ENCODE measurements around the gene FGF21. TPM values are rescaled to one million over a fixed set of nuclear protein-coding genes. Genes with fewer than 3 reads are reported as not detected.

The FGF21 gene
- polyA plus RNA-seq, 5 donors, result not detected

DNA sequence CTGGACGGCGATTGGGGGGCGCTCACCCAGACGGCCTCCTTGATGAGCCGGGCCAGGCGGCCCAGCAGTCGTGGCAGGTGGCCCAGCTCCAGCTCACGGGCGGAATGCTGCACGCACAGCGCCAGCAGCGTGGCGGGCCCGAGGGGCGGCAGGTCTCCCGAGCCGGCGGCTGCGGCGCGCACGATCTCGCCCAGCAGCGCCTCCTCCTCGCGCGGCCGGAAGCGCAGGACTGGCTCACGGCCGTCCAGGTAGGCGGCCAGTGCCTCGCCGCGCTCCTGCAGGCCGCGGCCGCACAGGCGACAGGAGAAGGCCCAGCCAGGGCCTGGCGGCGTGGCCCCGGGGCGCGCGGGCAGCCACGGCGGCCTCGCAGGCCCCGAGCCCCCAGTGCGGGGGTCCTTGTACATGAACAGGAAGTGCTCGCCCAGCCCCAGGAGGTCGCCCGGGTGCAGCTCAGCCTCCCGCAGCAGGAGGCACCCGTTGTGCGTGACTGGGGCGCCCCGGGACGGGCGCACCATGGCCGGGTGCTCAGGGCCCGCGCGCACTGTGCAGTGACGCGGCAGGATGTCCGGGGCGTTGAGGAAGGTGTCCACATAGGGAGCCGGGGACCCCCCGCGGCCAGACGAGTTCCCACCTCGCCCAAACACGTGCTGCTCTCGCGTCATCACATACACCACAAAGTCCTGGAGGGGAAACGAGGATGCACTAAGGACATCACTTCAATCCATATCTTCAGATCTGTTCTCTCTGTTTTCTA is 26.2 kb upstream of the FGF21 start:
- no peak for DNase-seq

DNA sequence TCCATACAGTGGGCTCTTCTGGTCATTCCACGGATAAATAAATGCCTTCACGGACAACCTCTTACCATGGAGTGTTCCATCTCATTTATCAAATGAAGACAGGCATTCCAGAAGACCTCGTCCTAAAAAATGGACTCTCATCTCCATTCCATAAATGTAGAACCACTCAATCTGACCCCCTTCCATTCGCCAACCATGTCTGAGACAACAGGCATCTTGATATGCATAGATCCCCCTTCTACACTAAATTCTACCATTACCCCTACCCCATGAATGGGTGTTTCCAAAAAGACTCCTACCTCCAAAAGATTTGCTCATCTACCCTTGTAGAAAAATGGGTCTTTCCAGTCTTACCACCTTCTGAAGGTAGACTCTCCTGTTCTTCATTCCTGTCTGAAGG is 23.9 kb upstream of the FGF21 start:
- DNase-seq, result no peak

DNA sequence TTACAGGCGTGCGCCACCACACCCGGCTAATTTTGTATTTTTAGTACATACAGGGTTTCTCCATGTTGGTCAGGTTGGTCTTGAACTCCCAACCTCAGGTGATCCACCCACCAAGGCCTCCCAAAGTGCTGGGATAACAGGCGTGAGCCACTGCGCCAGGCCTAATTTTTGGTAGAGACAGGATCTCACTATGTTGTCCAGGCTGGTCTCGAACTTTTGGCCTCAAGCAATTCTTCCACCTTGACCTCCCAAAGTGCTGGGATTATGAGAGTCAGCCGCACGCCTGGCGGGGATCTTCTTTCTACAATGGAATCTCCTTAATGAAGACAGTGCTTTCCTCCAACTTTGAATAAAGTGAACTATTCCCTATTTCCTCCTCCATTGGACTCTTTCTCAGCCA is 20.7 kb upstream of the FGF21 start:
- no peak for DNase-seq

DNA sequence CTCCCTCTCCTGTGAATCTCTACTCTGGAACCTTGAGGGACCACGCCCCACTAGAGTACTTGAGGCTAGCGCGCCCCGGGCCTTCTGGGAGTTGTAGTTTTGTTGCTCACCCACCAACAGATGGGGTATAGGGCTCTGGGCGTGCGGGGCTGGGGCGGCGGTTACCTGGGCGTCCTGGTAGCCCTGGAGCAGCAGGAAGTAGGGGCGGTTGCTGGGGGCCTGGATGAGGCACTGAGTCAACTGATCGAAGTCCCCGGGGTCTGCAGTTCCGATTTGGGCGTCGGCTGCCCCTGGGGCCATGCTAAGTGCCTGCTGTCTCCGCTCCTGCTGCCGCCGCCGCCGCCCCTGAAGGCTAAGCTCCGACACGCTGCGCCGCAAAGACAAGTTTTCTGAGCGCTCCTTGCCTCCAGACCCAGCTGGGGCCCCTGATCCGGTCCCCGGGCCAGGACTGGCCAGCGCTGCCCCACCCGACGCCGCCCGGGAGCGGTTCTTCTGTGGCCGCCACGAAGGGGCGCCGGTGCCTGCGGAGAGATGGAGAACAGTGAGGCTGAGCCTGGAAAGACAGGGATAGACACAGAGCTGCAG is 20.2 kb upstream of the FGF21 start:
- no peak for DNase-seq

DNA sequence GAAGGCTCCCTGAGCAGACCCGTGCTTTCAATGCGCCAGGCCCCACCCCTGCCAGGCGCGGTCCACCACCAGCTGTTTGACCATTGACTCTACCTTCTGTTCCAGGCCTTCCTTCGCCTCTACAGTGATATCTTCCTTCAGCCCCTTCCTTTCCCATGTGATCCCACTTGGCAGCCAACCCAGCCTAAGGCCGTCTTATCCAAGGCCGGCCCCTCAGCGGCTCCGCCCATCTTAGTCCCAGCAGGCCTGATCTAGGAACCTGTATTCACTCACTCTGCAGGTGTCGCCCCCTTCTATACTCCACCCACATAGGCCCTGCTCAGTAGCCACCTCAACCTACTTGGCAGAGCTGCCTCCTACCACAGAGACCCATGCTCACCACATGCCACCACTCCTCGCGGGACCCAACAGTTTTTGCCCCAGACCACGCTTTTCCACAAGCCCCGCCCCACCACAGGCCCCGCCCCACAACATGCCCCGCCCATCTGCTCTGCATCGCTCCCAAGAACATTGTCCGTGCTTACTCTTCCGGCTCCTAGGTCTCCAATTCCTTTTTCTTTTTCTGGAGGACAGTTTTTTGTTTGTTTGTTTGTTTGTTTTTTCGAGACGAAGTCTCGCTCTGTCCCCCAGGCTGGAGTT is 17.8 kb upstream of the FGF21 start:
- DNase-seq, result no peak

DNA sequence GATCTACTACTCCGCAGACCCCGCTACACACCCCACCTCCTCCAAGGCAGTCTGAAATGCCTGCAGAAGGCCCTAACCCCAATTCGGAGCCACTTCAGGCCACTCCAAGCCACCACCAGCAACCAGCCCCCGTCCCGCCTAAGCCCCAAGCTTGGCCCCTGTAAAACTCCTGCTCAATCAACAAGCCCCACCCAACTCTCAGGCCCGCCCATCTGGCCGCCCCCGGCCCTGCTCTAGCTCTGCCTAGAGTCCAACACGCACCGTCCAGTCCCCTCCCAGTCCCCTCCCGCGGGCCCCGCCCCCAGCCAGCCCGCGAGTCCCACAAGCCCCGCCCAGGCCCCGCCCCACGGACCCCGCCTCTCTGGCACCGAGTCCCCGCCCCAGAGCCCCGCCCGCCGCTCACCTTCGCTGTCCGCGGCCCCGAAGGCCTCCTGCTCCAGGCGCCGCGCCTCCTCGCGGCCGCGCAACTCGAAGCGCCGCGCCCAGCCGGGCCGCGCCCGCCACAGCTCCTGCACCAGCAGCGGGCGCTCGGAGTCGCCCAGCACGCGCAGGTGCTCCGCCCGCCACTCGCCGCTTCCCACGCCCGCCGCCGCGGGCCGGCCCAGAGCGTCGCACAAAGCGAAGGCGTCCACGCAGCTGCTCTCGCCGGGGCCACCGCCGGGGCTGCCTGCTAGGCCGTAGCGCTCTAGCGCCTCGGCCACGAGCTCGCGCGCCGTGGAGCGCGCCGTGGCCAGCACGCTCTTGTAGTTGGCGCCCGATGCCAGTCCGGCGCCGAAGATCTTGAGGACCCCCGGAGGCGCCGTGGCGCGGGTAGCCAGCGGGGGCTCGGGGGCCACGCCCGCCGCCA is 16.5 kb upstream of the FGF21 start:
- peak; percentile 83 to 84 for DNase-seq

DNA sequence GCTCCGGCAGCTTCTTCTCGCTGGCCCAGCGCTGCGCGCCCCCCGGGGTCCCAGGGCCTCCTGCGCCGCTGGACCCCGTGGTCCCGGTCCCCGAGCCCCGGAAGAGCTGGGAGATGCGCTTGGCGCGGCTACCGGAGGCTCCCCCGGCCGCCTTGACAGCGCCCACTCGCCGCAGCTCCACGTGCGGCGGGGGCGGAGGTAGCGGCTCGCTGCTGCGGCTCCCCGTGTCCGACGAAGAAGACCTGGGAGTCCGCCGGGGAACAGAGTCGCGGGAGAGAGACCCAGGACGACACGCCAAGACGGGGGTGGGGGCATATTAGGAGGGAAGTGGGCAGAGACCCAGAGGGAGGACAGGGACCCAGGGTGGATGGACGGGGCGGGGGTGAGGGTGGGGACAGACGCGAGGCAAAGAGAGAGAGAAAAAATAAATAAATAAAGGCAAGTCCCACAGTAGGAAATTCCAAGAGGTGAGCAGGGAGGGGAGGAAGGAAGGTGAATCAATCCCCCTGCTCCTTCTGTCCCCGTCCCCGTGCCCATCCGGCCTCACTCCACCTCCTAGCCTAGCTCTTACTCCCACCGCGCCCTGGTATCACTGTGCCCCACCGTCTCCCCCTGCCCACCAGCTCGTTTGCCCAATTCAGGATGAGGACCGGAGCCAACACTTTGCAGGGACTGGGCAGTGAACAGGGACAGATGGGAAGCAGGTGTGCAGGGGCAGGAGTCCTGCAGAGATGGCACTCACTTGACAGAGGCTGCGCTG is 15.7 kb upstream of the FGF21 start:
- DNase-seq, result no peak

DNA sequence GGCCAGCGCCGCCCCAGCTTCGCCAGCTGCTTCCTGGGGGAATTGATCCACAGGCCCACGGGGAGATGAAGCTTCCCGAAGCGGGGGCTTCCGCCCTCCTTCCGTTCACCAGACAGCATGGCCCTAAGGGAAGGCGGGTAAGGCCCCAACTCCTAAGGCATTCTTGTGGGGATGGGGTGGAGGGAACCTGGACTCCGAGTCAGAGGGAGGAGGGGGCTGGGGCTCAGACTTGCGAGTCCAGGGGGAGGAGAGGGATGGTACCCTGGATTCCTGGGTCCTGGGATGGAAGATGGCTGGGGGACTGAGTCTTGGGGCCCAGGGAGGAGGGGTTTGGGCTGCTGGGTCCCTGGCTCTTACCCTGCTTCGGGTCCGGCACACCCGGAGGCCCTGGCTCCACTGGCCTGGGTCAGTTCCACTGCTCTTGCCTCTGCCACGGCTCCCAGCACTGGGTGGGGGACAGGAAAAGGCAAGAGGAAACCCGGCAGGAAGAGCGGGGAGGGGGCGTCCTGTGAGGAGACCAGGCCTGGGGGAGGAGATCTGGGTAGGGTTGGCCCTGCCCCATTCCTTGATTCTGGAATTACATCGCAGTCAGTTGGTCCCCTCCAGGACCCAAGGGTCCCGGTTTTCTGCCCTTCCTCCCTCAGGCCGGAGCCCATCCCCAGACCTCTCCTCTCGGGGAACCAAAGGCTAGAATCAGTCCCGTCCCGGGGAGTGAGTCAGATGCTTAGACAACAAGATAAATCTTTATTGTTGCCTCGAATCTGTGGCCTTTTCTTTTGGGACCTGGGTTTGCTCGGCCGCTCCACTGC is 15.0 kb upstream of the FGF21 start, which contains the start of gene RASIP1:
Gene RASIP1 (minus strand): TSS at position 447 of the 809 bp plus-strand sequence. CDS start 328 bp downstream, at position 119.
- no peak for DNase-seq

DNA sequence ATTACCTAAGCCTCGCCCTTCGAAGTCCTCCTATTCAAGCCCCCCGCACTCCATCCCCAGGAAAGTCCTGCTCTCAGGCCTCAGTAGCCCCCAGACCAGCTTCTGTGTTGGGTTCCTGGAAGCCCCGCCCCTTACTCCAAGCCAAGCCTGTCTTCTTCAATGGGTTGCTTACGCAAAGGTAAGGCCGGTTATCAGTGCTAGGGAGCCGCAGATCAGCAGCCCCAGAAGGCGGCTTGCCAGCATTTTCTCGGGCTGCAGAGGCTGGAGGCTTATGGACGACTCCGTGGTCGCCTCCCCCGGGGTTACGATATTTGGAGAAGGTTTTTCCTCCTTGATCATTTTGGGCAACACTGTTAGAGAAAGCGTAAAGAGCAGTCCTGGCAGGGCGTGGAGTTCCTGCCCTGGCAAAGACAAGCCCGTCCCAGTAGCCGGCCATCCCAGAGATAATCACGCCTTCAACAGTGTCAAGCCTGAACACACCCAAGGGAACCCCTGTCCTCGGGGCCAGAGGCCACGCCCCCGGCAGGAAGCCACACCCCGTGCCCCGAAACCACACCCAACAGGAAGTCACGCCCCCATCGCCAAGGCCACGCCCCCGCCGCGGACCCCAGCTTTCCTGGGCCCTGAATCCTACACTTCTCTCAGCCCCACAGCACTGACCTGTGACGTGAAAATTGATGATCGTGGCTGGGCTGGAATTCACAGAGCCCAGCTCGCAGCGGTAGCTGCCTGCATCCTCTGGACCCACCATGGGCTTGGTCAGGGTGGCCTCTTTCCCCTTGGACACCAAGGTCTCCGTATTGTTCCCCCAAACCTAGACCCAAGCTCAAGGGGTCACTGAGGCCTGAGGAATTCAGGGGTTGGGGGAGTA is 14.0 kb upstream of the FGF21 start:
- DNase-seq, result no peak

DNA sequence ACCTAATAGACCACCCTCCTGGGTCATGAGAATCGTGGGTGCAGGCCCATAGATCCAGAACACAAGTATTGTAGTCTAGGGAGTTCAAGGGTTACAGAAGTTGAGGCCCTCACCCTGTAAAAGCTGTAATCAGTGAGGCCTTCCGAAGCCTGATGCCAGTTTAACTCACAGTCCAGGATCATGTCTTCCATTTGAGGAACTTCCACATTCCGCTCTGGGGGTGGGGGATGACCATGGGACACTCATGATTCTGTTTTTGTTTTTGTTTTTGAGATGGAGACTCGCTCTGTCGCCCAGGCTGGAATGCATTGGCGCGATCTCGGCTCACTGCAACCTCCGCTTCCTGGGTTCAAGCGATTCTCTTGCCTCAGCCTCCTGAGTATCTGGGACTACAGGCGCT is 13.2 kb upstream of the FGF21 start:
- no peak for DNase-seq

DNA sequence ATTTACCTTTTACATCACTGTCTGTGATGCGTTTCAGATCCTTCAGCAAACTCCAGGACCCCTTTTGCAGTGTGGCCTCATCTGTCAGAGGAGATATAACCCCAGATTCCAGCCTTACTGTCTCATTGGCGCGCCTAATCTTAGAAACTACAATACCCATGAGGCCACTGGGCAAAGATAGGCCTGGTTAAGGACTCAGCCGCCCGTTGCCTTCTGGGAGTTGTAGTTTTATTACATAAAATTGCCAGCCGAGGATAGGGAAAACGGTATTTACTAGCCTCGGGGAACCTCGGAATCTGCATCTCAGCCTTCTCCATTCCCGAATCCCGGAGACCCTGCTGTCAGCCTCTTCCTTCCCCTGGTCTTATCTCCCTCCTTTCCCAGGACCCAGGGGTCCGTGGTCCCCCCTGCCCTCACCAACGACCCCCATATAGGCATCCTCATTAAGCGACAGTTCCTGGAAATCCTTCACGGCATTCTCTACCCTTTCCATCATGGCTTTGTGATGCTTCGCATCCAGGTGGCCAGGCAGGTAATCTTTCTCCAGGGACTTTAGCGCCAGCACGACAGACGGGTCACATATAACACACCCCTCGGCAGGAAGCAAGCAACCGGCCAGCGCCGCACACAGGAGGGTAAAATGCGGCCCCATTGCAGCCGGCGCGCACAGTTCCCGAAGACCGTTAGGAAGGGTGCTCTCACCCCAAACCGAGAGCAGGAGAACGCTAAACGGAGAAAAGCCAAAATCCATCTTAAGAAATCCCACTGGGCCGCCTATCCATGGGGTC is 9.9 kb upstream of the FGF21 start:
- no peak for DNase-seq

DNA sequence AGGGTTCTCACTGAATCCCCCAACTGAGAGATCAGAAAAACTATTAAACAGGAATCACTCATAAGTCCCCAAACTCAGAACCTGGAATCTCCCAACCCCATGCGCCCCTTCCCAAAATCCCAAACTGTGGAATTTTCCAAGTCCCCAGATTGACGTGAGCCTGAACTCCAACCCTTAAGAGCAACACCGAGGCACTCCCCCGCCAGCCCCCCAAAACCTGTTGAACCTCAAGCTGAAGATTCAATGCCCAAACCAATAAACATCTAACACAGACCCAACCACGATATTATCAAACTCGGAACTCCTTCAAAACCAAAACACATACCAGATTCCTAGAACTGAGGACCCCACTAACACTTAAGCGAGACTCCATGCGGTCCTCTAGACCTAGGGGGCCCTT is 9.2 kb upstream of the FGF21 start:
- DNase-seq, result no peak

DNA sequence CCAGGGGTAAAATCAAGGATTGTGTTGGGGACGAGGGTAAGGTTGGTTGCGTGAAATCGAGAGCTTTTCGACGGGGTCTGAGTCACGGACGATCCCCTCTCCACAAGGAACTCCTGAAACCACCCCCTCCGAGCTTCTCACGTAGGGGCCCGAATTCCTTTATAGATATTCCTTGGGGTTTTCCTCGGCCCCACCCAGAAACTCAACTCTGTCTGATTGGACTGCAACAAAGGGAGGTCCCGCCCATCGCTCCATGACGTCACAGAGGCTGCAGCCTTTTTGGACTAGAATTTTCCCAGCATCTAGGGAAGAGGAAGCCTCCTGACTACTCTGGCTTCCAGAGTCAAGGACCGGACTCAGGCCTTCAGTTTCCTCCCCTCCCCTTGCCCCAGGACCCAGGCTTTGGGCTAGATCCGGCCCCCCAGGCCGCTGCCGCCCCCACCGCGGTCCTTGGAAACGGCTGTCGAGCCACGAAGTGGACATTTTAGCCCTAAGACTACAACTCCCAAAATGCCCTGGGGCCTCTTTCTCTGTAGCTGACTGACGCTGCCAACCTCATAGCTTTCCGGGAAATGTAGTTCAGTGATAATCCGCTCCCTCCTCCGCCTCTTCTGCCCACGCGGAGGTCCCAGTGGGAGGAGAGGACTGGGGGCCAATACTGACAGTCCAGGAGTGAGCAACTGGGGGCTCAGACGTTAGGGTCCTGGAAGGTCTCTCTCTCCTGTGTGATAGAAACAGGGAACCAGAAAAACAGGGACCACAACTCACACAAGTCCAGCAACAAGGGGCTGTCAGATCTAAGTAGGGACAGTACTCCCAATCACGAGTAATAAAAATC is 8.4 kb upstream of the FGF21 start, which contains the start of gene IZUMO1:
Gene IZUMO1 (minus strand): TSS at position 172 of the 838 bp plus-strand sequence. CDS start 1,050 bp downstream, outside the sequence.
- peak; percentile 70 to 72 for DNase-seq

DNA sequence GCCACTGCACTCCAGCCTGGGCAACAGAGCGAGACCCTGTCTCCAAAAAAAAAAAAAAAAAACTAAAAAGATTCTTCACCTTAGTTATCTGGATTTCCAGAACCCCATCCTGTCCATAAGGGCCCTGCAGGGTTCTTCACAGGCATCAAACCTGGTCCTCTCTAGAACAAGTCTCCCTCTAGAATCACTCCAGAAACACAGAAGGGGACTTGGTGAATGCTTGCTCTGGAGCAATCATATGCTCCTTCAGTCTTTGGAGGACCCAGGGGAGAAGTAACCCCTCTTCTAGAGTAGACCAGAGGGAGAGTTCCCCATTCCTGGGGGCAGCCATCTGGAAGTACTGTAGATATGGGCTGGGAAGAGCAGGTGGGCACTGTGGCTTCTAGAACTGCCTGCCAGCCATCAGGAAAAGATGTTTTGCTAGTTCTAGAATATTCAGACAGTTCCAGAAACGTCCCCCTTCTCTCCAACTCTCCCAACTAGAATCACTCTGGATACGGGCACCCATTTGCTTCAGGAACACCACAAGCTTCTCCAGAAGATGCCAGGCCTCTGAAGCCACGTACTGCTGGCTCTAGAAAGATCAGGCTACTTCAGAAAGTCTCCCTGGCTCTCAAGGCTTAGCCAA is 5.6 kb upstream of the FGF21 start:
- no peak for DNase-seq

DNA sequence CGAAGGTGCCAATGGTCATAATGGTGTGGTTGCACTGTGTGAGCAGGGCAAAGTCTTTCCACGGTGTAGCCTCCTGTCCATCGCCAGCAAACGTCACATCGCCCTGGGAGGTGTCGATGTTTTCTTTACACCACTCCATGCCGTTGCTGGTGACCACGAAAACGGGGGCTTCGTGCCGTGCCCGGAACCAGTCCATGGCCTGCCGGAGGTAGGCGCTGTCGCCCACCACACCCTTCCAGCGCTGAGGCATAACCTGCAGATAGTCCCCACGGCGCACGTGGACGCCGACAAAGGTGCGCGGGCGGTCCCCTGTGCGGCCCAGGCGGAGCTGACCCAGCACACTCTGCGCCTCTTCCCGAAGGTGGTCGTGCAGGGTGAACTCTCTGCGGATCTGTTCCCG is 5.0 kb upstream of the FGF21 start:
- no peak for DNase-seq

DNA sequence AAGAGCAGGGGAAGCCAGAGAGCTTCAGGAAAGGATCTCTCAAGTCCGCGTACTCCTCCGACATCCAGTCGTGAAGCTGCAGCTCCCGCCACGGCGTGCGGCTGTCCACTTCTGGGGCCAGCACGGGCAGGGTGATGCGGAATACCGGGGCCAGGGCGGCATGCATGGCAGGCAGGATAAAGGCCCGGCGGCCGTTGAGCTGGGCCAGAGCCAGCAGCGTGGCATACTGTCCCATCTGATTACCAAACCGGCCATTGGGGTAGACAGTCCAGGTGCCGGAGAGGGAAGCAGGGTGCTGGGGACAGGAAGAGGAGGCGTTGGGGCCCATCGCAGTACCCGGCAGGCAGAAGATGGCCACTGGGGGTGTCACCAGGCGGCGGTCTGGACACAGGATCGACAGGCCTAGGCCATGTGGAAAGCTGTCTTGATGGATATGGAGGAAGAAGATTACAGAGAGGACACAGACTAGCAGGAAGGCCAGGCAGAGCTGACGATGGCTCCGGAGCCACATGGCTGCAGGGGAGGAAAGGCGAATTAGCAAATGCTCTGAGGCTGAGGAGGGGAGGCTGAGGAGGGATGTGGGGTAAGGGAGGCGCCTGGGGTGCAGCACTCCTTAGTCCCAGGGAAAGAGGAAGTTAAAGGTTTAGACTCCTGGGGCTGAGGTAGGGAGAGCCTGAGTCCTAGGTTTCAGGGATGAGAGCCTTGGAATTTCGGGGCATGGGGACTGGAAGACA is 4.4 kb upstream of the FGF21 start:
- no peak for DNase-seq
